OCI-LY1 (cell line): ENCODE data around the gene ADSS2.

Experiments used
- EZH2 ChIP-seq: fragments of 200-600 bp; sonication (generic), shearing (Covaris generic); IDR thresholded peaks from 2 replicates; pipeline ENCODE4 v1.8.0; 2017; ENCODE audit warnings: borderline replicate concordance, mixed run types, mild to moderate bottlenecking, antibody characterized with exemption, low read length, moderate library complexity, mixed read lengths
- TF ChIP-seq, protein P1 (sequence below): fragments of 200-600 bp; sonication (generic), shearing (Covaris generic); IDR thresholded peaks from 2 replicates; pipeline ENCODE4 v1.5.1; 2017; ENCODE audit warnings: mild to moderate bottlenecking, antibody characterized with exemption, low read length, moderate library complexity, mixed read lengths

DNA sequence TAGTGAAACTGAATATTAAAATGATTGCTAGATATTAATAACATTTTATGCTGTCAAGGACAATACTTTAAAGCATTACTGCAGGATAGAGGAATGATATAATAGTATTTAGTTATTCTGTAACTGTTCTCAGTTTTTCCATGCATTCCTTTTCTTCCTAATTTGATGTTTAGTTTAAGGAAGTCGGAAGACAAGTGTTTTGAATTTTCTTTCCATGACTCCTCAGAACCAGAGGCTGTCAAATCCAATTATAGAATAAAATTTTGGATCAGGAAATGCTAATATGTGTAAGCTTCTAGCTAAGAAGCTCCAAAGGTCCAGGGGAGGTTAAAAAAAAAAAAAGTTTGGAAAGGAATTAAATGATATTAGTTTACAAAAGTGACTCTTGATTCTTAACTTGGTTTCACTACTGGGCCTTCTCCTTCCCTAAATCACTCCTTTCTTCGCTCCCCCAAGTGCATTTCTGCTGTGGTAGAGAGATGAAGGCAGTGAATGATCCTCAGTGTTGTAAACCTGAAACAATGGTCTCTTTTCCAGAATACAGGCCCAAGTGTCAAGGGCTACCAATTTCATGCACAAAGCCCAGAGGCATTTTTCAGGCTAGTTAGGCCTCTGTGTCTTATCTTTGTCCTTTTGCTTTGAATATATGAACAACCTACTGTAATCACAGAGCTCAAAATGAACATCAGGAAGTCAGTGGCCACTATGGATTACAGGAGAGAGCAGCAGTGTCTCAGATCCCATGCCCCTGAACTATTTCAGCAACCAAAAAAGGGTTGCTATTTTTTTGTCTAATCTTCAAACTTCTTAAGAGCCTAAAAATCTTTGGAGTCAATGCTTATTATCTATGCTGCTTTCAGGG lies 6.2 kb downstream of the ADSS2 start:
- TF ChIP-seq, protein P1, sequence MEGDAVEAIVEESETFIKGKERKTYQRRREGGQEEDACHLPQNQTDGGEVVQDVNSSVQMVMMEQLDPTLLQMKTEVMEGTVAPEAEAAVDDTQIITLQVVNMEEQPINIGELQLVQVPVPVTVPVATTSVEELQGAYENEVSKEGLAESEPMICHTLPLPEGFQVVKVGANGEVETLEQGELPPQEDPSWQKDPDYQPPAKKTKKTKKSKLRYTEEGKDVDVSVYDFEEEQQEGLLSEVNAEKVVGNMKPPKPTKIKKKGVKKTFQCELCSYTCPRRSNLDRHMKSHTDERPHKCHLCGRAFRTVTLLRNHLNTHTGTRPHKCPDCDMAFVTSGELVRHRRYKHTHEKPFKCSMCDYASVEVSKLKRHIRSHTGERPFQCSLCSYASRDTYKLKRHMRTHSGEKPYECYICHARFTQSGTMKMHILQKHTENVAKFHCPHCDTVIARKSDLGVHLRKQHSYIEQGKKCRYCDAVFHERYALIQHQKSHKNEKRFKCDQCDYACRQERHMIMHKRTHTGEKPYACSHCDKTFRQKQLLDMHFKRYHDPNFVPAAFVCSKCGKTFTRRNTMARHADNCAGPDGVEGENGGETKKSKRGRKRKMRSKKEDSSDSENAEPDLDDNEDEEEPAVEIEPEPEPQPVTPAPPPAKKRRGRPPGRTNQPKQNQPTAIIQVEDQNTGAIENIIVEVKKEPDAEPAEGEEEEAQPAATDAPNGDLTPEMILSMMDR: no peak
- no peak for TF ChIP-seq EZH2
